Ishikawa (cell line): ENCODE measurements around the gene GRIK1.

Experiments
- EP300 ChIP-seq: IDR thresholded peaks from 2 replicates; pipeline ENCODE4 v1.6.1; 2012; ENCODE audit warnings: borderline replicate concordance
- REST ChIP-seq: IDR thresholded peaks from 2 replicates; pipeline ENCODE4 v1.6.1; 2012; ENCODE audit warnings: low read depth, mild to moderate bottlenecking

GRCh38 chr21:29641001-29641634 is 298.7 kb downstream of the GRIK1 start:
- TF ChIP-seq EP300 (no peak), REST (no peak)
